HG02623 (cell line): ENCODE measurements around the gene CLEC3B.
"Not testable (repeated sequence)": the region's sequence is repeated elsewhere in the genome, so short reads cannot be mapped to it uniquely, and the experiment has no call there.

Experiments
- ATAC-seq: cut with Tn5 transposase; IDR thresholded peaks from one replicate; pipeline ENCODE4 v1.9.1; 2021; ENCODE audit warnings: moderate library complexity; ENCODE audit not compliant: unreplicated experiment

The CLEC3B gene

DNA sequence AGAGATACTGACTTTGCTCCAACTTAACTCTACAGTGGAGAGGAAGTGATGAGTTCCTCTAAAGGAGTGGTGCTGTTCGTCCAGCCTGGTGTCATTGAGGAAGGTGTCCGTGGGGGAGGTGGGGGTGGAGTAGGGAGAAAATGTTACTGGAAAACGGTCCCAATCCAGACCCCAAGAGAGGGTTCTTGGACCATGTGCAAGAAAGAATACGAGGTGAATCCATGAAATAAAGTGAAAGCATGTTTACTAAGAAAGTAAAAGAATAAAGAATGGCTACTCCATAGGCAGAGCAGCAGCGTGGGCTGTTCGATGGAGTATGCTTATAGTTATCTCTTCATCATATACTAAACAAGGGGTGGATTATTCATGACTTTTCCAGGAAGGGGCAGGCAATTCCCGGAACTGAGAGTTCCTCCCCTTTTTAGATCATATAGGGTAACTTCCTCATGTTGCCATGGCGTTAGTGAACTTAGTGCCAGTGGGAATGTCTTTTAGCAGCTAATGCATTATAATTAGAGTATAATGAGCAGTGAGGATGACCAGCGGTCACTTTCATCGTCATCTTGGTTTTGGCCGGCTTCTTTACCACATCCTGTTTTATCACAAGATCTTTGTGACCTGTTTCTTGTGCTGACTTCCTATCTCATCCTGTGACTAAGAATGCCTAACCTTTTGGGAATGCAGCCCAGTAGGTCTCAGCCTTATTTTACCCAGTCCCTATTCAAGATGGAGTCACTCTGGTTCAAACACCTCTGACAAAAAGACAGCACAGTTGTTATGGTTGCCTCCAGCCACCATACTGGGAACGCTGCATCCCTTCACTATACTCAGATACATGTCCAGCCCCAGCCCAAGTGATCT, 38.6 kb downstream of the CLEC3B start:
- no peak for ATAC-seq

DNA sequence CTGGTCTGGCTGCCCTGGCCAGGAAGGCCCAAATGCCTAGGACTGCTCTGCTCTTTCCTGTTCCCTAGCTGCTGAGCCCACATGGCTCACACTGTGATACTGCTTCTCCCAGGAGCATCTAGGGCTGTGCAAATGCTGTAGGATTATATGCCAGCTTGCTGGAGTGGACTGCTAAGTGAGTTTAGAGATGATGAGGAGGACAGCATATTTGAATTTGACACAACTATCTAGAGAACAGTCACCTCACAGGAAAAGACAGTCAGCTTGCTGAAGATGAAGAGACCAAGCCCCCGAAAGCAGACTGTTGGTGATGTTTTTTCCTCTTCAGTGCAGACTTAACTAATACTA, 39.2 kb downstream of the CLEC3B start:
- no peak for ATAC-seq

- ATAC-seq = no peak
Measured at GRCh38 chr3:45066109-45066801, 40.2 kb downstream of the CLEC3B start.

DNA sequence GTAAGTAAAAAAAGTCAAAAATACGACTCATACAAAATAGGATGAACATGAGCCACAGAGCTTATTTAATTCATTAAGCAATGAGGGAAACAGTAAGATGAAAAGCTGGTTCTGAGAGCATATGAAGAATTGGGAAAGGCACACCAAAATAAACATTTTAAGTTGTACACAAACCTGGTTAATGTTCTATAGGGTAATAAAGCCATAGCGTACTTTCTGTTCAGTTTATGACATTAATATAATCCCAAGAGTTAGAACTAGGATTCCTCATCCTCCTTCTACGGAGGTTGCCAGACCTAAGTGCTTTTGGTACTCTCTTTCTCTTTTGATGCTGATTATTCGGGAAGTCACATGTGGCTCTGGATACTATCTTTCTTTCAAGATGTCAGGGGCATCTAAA, 41.4 kb downstream of the CLEC3B start:
- ATAC-seq = no peak

GRCh38 chr3:45067941-45068340, 41.8 kb downstream of the CLEC3B start:
- ATAC-seq = no peak

DNA sequence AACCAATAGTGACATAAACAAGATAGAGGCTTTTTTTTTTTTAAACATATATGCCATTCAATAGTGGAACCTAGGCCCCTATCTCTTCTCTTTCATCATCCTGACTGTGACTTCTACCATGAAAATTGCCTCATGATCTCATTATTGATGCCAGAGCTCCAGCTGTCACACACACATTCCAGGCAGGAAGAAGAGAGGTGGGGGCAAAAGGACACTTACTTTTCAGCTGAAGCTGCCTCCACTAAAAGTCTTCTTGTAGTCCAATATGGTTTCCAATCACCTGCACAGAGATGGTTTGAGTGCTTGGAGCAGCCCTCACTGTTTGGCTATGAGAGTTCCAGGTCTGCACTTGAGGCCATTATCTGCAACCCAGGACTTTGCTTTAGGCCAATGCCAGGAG, 45.0 kb downstream of the CLEC3B start:
- no peak for ATAC-seq

- ATAC-seq = no peak
Measured at GRCh38 chr3:45075821-45076625, 49.9 kb downstream of the CLEC3B start.

DNA sequence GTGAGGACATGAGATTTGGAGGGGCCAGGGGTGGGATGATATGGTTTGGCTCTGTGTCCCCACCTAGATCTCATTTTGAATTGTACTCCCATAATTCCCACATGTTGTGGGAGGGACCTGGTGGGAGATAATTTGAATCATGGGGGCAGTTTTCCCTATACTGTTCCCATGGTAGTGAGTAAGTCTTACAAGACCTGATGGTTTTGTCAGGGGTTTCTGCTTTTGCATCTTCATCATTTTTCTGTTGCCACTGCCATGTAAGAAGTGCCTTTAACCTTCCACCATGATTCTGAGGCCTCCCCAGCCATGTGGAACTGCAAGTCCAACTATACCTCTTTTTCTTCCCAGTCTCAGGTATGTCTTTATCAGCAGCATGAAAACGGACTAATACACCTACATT, 52.2 kb downstream of the CLEC3B start:
- not testable (repeated sequence) for ATAC-seq

- no peak for ATAC-seq
Measured at GRCh38 chr3:45078910-45079522, 52.9 kb downstream of the CLEC3B start.

- no peak for ATAC-seq
Measured at GRCh38 chr3:45079715-45080114, 53.6 kb downstream of the CLEC3B start.

DNA sequence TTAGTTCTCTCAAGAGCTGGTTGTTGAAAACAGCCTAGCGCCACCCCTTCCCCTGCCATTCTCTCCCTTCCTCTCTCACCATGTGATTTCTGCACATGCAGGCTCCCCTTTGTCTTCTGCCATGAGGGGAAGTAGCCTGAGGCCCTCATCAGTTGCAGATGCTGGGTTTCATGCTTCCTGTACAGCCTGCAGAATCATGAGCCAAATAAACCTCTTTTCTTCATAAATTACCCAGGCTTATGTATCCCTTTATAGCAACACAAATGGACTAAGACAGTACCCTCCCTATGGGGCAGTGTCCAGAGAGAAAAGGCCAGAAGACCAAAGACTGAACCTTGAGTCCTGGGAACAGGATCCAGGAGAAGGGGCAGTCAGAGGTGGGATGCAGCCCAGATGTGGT, 54.7 kb downstream of the CLEC3B start:
- ATAC-seq = no peak

DNA sequence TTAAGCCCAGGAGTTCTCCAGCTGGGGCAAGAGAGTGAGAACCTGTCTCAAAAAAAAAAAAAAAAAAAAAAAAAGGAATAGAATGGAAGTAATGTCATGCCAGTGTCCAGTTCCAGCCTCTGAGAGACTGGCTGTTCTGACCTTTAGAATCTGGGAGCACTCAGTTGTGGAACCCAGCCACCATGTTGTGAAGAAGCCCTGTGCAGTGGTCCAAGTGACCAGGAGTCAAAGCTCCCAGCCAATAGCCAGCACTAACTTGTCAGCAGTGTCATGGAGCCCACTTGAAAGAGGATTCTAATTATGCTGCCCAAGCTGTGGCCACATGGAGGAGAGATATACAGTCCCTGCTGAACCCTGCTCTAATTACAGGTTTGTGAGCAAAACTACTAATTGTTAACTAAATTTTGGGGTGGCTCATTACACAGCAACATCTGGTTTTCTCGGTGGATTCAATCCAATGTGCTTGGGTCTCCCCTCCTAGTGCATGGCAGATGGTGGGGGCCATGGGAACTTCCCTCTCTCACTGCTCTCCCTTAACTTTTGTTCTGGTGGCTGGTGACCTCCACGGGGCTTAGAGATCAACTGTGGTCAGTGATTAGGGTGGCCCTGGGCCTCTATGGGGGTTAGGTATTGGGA, 55.5 kb downstream of the CLEC3B start:
- no peak for ATAC-seq

DNA sequence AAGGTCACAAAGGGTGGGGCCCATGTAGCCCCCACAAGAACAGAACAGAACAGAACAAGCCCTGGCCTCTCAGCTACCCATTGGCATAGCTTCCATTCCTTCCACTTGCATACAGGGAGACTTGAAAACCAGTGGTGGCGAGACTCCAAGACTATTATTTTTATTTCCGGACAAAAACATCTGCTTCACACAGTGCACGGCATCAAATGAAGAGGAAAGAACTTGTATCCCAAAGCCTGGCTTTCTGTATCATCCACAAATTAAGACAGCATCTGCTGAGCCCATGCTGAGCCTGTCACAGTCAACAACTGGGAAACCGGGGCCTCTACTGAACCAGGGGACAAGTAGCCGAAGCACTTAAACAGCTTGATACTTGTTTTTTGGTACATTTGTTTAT, 56.0 kb downstream of the CLEC3B start:
- ATAC-seq = no peak

DNA sequence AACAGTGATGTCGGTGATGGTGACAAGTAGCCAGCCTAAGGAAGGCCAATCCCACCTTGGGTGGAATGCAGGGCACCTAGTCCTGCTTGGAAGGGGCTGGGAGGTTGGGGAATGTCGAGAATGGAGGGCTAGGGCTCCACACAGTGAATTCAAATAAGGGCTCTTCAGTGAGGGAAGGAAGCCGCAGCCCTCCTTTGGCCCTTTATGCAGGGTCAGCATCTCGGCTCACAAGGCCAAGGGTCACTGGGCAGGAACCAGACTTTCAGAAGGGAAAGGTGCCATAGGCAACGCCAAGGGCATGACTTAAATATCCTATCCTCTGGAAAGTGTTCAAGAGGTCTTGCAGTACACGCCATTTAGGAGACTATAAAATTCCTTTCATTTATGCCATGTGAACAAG, 56.9 kb downstream of the CLEC3B start:
- ATAC-seq = no peak

DNA sequence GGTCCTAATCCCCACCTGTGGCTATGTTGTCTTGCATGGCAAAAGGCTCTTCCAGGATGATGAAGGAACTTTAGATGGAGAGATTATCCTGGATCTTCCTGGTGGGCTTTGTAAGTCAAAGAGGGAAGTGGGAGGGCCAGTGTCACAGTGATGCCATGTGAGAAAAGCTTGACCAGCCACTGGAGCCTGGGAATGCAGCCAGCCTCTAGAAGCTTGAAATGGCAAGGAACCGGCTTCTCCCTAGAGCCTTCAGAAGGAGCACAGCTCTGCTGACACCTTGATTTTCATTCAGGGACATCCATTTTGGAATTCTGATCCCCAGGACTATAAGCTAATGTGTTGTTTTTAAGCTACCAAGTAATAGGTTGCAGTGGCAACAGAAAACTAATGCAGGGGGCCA, 58.3 kb downstream of the CLEC3B start:
- no peak for ATAC-seq

- ATAC-seq = no peak
Measured at GRCh38 chr3:45084820-45085816, 59.0 kb downstream of the CLEC3B start.
